Measurements from ENCODE around the gene DNAJC5. TPM values are rescaled to one million over a fixed set of nuclear protein-coding genes. Genes with fewer than 3 reads are reported as not detected.
"Not testable (repeated sequence)": the region's sequence is repeated elsewhere in the genome, so short reads cannot be mapped to it uniquely, and the experiment has no call there.

The DNAJC5 gene
- total and polyA plus RNA-seq, 12 donors, result 19.5 to 52.2 (median 38.3) TPM

DNA sequence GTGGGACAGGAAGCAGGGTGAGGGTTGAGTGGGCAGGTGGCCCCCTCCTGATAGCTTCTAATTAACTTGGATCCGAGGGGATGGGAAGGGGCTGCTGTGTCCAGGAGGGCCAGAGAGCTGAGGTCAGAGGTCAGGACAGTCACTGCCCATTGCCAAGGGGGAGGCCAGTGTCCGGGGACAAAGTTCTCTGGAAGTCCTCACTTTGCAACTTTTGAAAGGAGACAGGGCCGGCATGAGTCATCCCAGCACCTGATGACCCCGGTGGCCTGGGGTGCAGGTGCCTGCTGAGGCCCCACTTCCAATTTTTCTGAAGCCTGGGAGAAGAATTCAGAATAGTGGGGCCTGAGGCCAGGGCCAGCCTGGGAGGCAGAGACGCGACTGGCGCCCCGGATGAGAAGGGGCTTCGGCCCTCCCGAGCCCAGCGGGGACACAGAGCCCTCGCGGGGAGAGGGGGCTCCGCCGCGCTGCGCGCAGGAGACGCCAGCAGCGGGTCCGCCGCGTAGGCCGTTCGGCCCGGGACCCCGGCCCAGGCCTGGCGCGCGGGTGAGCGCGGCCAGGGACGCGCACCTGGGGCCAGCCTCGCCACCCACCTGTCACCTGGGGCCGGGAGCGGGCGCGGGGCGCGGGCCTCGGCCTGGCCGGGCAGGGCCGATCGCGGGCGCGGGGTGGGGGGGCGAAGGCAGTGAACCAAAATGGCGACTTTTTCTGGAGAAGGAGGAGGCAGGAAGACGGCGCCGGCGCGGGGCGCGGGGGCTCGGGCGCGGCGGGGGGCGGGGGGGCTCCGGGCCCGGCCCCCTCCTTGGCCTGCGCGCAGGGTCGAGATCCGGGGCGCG, 74.2 kb downstream of the DNAJC5 start:
- H3K4me3 ChIP-seq, result peak overlapping the region in 9 of 10 donors; percentile 52 to 93 (median 63)
- DNase-seq (peak; percentile 42), ATAC-seq (no peak)
- TF ChIP-seq, protein P1, sequence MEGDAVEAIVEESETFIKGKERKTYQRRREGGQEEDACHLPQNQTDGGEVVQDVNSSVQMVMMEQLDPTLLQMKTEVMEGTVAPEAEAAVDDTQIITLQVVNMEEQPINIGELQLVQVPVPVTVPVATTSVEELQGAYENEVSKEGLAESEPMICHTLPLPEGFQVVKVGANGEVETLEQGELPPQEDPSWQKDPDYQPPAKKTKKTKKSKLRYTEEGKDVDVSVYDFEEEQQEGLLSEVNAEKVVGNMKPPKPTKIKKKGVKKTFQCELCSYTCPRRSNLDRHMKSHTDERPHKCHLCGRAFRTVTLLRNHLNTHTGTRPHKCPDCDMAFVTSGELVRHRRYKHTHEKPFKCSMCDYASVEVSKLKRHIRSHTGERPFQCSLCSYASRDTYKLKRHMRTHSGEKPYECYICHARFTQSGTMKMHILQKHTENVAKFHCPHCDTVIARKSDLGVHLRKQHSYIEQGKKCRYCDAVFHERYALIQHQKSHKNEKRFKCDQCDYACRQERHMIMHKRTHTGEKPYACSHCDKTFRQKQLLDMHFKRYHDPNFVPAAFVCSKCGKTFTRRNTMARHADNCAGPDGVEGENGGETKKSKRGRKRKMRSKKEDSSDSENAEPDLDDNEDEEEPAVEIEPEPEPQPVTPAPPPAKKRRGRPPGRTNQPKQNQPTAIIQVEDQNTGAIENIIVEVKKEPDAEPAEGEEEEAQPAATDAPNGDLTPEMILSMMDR (IDR thresholded peaks at IDR 0.05), result no peak
- no peaks in the 10 kb centered on the region for H3K9me3 ChIP-seq
- intact Hi-C loops (cut with DNase I), result no loop called here
- peaks cover 0 to 27% (median 4%) of the 10 kb centered on the region in 9 donors for H3K36me3 ChIP-seq
- H3K27me3 ChIP-seq, result no peaks in the 10 kb centered on the region
- WGBS, 2 donors, result 1 to 2% methylated on average over 43 to 69 of the region's 70 CpGs
- peak overlapping the region; percentile 34 to 85 (median 73) for H3K27ac ChIP-seq
- H3K4me1 ChIP-seq, result peaks cover 13 to 52% (median 38%) of the 10 kb centered on the region in 9 donors

DNA sequence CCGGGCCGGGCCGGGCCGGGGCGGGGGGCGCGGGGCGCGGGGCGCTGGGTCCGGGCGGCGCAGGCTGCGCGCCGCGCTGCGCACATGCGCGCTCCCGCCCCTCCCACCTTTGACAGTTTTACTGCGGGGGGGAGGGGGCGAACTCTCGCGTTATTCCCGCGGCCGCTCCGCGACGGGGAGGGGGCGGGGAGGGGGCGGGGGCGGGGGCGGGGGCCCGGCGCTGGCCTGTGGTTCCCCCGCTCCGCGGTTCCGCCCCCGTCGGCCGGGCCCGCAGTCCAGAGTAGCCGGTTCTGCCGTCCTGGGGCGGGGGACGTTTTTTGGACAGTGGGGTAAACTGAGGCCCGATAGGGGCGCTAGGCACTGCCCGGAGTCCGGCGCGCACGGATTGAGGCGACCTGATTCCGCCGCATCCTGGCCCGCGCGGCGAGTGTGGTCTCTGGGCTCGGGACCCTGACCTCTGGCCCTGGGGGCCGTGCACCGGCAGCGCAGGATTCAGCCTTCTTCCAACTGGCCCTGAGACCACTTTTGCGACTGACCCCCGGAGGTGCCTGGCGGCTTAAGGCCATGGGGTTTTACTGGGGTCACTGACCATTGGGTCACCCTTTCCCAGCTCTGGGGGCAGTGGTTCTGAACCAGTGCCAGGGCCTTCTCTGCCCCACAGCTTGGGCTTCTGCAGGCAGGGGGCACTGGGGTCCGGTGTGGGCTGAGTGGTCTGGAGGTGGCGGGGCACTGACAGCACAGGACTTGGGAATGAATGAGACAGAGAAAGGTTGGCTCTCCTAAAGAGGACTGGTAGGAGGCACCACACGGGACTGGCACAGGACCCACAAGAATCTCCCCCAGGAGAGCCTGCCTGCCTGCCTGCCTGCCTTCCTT, 75.2 kb downstream of the DNAJC5 start, which contains the start of gene ZNF512B:
Gene ZNF512B (minus strand): TSS at position 93 of the 876 bp plus-strand sequence. CDS start 1,980 bp downstream, outside the sequence.
- peaks cover 13 to 54% (median 38%) of the 10 kb centered on the region in 9 donors for H3K4me1 ChIP-seq
- intact Hi-C loops (cut with DNase I), result loop anchor here in 8 of 10 donors (5.0 to 10.0 kb wide), 7 partner anchors 58 to 433 kb away; partner anchors contain the start of gene PTK6 (in 4 of the 8)
- WGBS, 2 donors, result 5 to 7% methylated on average over 36 to 54 of the region's 73 CpGs
- H3K4me3 ChIP-seq, result peak within 1 kb of the TSS in 9 of 10 donors; percentile 59 to 93 (median 63)
- peak within 1 kb of the TSS; percentile 34 to 85 (median 73) for H3K27ac ChIP-seq
- H3K9me3 ChIP-seq, result no peaks in the 10 kb centered on the region
- DNase-seq (peak; percentile 70 to 71), ATAC-seq (peak in 7 of 8 donors; percentile 2 to 51 (median 26))
- H3K27me3 ChIP-seq, result no peaks in the 10 kb centered on the region
- peaks cover 0 to 22% (median 4%) of the 10 kb centered on the region in 9 donors for H3K36me3 ChIP-seq
- TF ChIP-seq, protein P1 (IDR thresholded peaks at IDR 0.05), result peak in 1 of 9 donors; percentile 9

DNA sequence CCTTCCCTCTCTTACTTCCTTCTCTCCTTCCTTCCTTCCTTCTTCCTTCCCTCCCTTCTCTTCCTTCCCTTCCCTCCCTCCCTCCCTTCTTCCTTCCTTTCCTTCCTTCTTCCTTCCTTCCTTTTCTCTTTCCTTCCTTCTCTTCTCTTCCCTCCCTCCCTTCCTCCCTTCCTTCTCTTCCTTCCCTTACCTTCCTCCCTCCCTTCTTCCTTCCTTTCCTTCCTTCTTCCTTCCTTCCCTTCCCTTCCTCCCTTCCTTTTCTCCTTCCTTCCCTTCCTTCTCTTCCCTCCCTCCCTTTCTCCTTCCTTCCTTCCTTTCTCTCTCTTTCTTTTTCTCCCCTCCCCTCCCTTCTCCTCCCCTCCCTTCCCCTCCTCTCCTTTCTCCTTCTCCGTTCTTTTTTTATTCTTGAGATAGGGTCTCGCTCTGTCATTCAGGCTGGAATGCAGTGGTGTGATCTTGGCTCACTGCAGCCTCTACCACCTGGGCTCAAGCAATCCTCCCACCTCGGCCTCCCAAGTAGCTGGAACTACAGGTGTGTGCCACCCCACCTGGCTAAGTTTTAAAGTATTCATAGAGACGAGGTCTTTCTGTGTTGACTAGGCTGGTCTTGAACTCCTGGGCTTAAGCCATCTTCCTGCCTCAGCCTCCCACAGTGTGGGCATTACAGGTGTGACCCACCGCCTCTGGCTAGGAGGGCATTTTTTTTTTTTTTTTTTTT, 75.9 kb downstream of the DNAJC5 start:
- H3K4me1 ChIP-seq, result peaks cover 13 to 54% (median 38%) of the 10 kb centered on the region in 9 donors
- no peaks in the 10 kb centered on the region for H3K27me3 ChIP-seq
- peaks cover 0 to 23% (median 4%) of the 10 kb centered on the region in 9 donors for H3K36me3 ChIP-seq
- DNase-seq (no peak), ATAC-seq (no peak)
- 91 to 95% methylated on average over 5 of the region's 5 CpGs for WGBS, 2 donors
- intact Hi-C loops (cut with DNase I), result loop anchor here in 8 of 10 donors (5.0 to 10.0 kb wide), 7 partner anchors 59 to 434 kb away; partner anchors contain the start of gene PTK6 (in 4 of the 8)
- TF ChIP-seq, protein P1 (IDR thresholded peaks at IDR 0.05), result no peak
- peak overlapping the region in 4 of 10 donors; percentile 32 to 70 (median 68) for H3K27ac ChIP-seq
- no peaks in the 10 kb centered on the region for H3K9me3 ChIP-seq
- H3K4me3 ChIP-seq, result no peak overlapping the region

DNA sequence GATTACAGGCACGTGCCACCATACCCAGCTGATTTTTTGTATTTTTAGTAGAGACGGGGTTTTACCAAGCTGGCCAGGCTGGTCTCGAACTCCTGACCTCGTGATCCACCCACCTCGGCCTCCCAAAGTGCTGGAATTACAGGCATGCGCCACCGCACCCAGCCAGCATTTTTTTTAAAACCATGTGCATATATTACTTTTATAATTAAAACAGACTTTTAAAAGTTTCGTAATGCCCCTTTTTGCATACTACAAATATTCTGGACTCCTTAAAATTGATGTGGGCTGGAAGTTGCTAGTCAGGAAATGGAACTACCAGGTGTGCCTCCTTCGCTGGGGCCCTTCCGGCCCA, 77.0 kb downstream of the DNAJC5 start:
- 70 to 73% methylated on average over 10 of the region's 10 CpGs for WGBS, 2 donors
- not testable (repeated sequence) for H3K27me3 ChIP-seq, DNase-seq, H3K9me3 ChIP-seq, ATAC-seq
- Histone ChIP-seq H3K36me3 (peaks cover 0 to 15% (median 0%) of the 10 kb centered on the region in 9 donors), H3K4me3 (peak overlapping the region in 1 of 10 donors; percentile 16), H3K4me1 (peaks cover 13 to 54% (median 38%) of the 10 kb centered on the region in 9 donors), H3K27ac (peak overlapping the region; percentile 5 to 67 (median 50))
- intact Hi-C loops (cut with DNase I), result loop anchor here in 8 of 10 donors (2.0 to 10.0 kb wide), 8 partner anchors 60 to 435 kb away; partner anchors contain the start of gene PTK6 (in 4 of the 8)

All from heart right ventricle (tissue), 16 donors.